ENCODE results near the gene POU4F2. TPM values are rescaled to one million over a fixed set of nuclear protein-coding genes. Genes with fewer than 3 reads are reported as not detected.
A peak's percentile ranks its signal among the peaks of the same experiment; 100 is the strongest.

POU4F2 gene, protein sequence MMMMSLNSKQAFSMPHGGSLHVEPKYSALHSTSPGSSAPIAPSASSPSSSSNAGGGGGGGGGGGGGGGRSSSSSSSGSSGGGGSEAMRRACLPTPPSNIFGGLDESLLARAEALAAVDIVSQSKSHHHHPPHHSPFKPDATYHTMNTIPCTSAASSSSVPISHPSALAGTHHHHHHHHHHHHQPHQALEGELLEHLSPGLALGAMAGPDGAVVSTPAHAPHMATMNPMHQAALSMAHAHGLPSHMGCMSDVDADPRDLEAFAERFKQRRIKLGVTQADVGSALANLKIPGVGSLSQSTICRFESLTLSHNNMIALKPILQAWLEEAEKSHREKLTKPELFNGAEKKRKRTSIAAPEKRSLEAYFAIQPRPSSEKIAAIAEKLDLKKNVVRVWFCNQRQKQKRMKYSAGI
- total RNA-seq: not detected

- DNase-seq: peak; percentile 18
These were observed at the start of gene POU4F2 for GRCh38 chr4:146638786-146639505. Gene POU4F2, plus strand, starts transcription at chr4:146638893. Its CDS starts 248 bp downstream, at chr4:146639141.

- no peak for DNase-seq
These were observed 47.9 kb upstream of the POU4F2 start for GRCh38 chr4:146590801-146591200.

- no peak for DNase-seq
These were observed 46.7 kb upstream of the POU4F2 start for GRCh38 chr4:146592019-146592418.

DNA sequence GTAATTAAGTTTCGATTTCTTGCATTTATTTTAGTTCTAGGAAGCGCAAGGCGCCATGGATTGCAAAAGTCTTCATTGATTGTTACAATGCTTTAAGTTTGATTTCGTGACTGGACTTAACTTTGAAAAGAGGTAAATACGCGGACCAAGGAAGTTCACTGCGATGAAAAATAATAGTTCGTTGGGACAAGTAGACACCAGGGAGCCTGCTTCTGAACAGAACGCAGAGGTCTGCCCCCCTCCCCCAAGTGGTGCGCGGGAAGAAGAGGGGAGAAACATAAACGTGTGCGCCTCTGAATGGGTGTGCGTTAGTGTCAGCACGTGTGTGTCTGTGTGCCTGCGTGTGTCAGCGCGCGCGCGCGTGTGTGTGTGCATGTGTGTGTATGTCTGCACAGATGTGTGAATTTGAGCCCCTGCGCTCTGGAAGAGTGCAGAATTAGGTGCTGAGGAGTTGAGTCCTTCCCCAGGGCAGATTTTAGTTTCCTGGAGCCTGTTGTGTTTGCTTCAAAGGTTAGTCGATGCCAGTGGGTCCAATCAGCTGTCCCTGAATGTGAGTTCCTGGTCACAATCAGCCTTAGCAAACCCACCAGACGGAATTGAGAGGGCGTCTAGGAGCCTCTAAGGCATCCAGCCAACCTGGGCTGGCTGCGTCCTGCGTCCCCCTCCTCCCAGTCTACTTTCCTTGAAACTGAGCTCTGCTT lies 5.8 kb upstream of the POU4F2 start:
- no peak for DNase-seq

- no peak for DNase-seq
These were observed 5.3 kb upstream of the POU4F2 start for GRCh38 chr4:146633471-146633800.

DNA sequence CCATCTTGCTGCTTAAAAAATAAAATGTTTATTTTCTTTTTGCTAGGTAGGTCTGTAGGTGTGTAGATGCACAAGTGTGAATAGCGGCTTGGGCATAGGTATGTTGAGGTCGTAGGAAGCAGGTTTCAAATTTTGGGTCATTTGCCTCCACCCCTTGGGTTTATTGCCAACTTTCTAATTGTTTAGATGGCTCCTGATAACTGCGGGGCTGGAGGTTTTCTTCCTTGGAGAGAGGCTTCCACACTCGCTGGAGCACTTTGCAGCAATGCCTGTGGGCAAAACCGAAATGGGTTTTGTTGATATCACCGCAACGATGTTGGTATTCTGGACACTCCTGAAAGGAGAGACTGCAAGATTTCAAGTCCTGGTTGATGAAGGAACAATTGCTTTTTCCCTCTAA lies 3.9 kb upstream of the POU4F2 start:
- no peak for DNase-seq

GRCh38 chr4:146637621-146638332 lies 916 bp upstream of the POU4F2 start:
- DNase-seq: no peak

GRCh38 chr4:146638333-146638785 lies 334 bp upstream of the POU4F2 start:
- DNase-seq: no peak

- DNase-seq: no peak
These were observed 826 bp downstream of the POU4F2 start for GRCh38 chr4:146639506-146639932.

DNA sequence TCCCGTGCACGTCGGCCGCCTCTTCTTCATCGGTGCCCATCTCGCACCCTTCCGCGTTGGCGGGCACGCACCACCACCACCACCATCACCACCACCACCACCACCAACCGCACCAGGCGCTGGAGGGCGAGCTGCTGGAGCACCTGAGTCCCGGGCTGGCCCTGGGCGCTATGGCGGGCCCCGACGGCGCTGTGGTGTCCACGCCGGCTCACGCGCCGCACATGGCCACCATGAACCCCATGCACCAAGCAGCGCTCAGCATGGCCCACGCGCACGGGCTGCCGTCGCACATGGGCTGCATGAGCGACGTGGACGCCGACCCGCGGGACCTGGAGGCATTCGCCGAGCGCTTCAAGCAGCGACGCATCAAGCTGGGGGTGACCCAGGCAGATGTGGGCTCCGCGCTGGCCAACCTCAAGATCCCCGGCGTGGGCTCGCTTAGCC lies 1.4 kb downstream of the POU4F2 start:
- DNase-seq: no peak

GRCh38 chr4:146640465-146641061 lies 1.9 kb downstream of the POU4F2 start:
- no peak for DNase-seq

GRCh38 chr4:146641762-146642161 lies 3.1 kb downstream of the POU4F2 start:
- no peak for DNase-seq

DNA sequence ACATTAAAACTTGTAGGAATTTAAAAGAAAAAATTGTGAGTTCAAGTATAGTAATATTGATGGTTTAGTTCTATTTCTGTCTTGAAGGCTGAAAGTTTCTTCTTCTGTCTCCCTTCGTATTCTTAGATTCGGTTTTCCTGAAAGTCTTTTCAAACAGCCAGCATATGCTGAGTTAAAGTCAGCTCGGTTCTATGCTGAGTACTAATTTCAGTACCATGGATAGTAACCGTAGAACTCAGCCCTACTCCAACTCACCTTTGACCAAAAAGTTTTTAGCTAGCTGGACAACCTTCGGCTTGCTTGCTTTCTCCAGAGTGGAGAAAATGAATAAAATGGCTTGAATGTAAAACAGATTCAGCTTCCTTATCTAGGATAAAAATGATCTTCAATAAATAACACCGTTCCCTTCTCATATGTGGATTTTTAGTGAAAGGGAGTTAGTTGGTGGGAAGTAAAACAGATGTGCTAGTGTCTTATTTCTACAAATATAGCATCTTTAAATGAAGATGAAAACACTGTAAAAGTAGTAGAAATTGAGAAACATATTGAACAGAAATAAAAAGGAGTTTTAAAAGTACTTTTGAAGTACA lies 5.2 kb downstream of the POU4F2 start:
- peak; percentile 55 for DNase-seq

DNA sequence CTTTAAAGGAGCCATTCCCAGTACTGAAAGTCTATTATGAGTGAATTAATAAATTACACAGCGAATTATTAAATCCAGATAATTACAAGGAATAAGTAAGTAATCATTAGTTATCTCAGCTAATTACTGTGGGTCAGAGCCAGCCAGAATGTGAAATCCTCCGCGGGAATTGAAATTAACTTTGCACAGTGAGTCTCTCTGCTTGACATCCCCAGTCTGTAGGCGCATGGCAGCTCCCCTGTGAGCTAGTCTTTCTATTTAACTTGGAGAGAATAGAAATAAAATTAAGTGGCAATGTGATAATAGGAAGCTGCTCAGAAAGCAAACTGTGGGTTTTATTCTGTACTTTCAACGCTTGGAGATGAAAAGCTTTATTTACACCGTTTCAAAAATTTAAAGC lies 7.2 kb downstream of the POU4F2 start:
- no peak for DNase-seq

GRCh38 chr4:146646593-146647325 lies 8.1 kb downstream of the POU4F2 start:
- no peak for DNase-seq

DNA sequence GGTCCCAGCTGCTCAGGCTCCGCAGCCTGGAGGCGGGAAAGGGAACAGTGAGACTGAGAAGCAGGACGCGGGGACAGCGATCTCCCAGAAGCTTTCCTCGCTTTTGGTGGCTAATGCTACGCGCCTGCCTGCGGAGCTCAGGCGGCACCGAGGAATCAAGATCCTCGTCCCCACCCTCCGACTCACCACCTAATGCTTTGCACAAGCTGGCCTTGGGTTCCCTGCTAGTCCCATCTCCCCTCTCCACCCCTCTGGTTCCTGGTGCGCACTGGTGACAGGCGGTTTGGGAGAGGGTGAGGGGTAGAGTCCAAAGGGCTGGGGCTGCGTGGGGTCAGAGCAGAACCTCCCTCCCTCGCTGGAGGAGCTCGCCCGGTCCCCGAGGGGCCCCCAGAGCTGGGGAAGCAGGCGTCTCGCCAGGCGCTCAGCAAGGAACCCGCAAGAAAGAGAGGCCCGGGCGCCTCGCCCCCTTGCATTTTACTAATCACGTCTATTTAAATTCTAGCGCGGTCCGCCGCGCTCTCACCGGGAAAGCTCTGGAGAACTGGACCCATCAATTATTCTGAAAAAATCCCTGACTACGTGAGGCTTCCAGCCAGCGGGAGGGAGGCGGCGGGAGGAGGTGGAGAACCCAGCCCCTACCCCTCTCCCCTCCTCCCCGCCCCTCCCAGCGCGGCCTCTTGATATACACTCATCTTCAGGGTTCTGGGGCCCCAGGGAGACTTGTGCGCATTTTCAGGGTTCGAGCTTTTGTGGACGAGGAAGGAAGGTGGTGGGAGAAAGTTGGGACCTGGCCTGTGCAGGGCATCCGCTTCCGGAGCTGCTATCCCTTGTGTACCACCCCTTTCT lies 9.1 kb downstream of the POU4F2 start:
- no peak for DNase-seq

GRCh38 chr4:146648461-146648783 lies 9.7 kb downstream of the POU4F2 start:
- DNase-seq: no peak

- DNase-seq: no peak
These were observed 10.5 kb downstream of the POU4F2 start for GRCh38 chr4:146649232-146649631.

DNA sequence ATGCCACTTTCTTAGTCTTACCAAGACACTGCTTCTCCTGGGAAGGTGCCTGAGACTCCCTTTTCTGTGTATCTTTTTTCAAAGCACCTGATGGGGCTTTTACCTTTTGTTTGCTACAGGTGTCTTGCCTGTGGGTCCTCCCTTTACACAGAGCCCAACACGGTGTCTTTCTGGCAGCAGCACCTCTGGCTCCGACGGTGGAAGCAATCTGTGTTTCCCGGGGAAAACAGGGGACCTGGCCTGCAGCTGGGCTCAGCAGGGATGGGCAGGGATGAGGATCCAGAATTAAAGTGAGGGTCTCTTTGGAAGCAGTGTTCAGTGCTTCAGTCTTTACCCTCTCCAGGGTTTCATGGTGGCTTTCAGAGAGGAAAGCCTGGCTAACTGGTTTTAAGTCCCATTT lies 11.3 kb downstream of the POU4F2 start:
- no peak for DNase-seq

All from tongue (tissue), 2 donors.